Peyer's patch (tissue), 4 donors: ENCODE measurements around the gene ZNF776. TPM values are rescaled to one million over a fixed set of nuclear protein-coding genes. Genes with fewer than 3 reads are reported as not detected.
"Not testable (repeated sequence)": the region's sequence is repeated elsewhere in the genome, so short reads cannot be mapped to it uniquely, and the experiment has no call there.

ENCODE experiments used
- DNase-seq, 3 donors: peaks; one replicate each; pipeline ENCODE4 v3.0.0-alpha.2; 2017 to 2019
- H3K27ac ChIP-seq, 4 donors: fragments of 200-600 bp; sonication (generic); one replicate each; pipeline ENCODE4 v1.5.1; 2016 to 2019
- H3K27me3 ChIP-seq, 2 donors: fragments of 200-600 bp; sonication (generic); one replicate each; pipeline ENCODE4 v1.5.1; 2019
- H3K36me3 ChIP-seq, 3 donors: fragments of 200-600 bp; sonication (generic); one replicate each; pipeline ENCODE4 v1.5.1; 2016 to 2019
- H3K4me1 ChIP-seq, 4 donors: fragments of 200-600 bp; sonication (generic); one replicate each; pipeline ENCODE4 v1.5.1; 2016 to 2019
- H3K4me3 ChIP-seq, 4 donors: fragments of 200-600 bp; sonication (generic); 1 replicate in 3 of 4; 2 replicates in 1 of 4; pipeline ENCODE4 v1.5.1; 2016 to 2019; ENCODE audit warnings: mild to moderate bottlenecking in 1 of 4
- H3K9me3 ChIP-seq, 4 donors: fragments of 200-600 bp; sonication (generic); one replicate each; pipeline ENCODE4 v1.5.1; 2016 to 2019; ENCODE audit warnings: mild to moderate bottlenecking in 1 of 4
- POLR2A ChIP-seq, 2 donors: fragments of 450-650 bp; IDR thresholded peaks; one replicate each; pipeline ENCODE4 v1.5.1; 2017; ENCODE audit warnings: antibody characterized with exemption in 2 of 2, mild to moderate bottlenecking in 2 of 2, moderate library complexity in 2 of 2
- total RNA-seq, 4 donors: library from RNA; depleted of rRNA; stranded (reverse); fragments of >200 nt; gene quantifications; one replicate each; pipeline ENCODE4 v1.1.0, GENCODE V29; 2016
- TF ChIP-seq, protein P1 (sequence below), 6 experiments: fragments of 450-650 bp in 4 of 6; fragments of 200-600 bp in 2 of 6; sonication (generic) in 1 of 6; IDR thresholded peaks; one replicate each; pipeline ENCODE4 v1.5.1; 2017 to 2019; ENCODE audit warnings: antibody characterized with exemption in 6 of 6, mild to moderate bottlenecking in 3 of 6, moderate library complexity in 1 of 6

The ZNF776 gene
- total RNA-seq, 4 donors from 2014 or later, result 11.3 to 25.6 (median 15.8) TPM

GRCh38 chr19:57712222-57712621 lies 34.4 kb upstream of the ZNF776 start:
- Histone ChIP-seq H3K4me1 (no peaks in the 10 kb centered on the region), H3K4me3 (no peak overlapping the region), H3K27me3 (no peaks in the 10 kb centered on the region), H3K9me3 (peaks cover 0 to 38% (median 9%) of the 10 kb centered on the region in 4 donors), H3K36me3 (no peaks in the 10 kb centered on the region), H3K27ac (no peak overlapping the region)
- TF ChIP-seq POLR2A (IDR thresholded peaks at IDR 0.05), result no peak
- TF ChIP-seq, protein P1, sequence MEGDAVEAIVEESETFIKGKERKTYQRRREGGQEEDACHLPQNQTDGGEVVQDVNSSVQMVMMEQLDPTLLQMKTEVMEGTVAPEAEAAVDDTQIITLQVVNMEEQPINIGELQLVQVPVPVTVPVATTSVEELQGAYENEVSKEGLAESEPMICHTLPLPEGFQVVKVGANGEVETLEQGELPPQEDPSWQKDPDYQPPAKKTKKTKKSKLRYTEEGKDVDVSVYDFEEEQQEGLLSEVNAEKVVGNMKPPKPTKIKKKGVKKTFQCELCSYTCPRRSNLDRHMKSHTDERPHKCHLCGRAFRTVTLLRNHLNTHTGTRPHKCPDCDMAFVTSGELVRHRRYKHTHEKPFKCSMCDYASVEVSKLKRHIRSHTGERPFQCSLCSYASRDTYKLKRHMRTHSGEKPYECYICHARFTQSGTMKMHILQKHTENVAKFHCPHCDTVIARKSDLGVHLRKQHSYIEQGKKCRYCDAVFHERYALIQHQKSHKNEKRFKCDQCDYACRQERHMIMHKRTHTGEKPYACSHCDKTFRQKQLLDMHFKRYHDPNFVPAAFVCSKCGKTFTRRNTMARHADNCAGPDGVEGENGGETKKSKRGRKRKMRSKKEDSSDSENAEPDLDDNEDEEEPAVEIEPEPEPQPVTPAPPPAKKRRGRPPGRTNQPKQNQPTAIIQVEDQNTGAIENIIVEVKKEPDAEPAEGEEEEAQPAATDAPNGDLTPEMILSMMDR (IDR thresholded peaks at IDR 0.05), result no peak
- DNase-seq, result no peak

DNA sequence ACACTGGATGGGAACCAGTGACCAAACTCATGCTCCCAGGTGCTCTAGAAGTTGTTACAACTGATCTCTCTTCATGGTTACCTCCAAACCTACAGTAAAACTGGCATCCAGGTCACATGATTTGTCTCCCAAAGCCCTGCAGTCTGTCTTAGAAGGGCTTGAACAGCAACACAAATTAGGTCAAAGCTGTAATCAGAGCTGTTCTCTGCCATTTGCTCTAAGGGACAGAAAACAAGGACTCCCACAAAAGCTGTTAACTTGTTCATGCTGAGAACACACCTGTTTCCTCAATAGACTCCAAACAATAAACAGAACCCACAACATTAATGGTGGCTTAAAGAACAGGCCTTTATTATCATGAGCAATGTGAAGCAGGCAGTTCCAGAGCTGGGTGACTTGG lies 27.2 kb upstream of the ZNF776 start:
- H3K4me1 ChIP-seq, result no peaks in the 10 kb centered on the region
- DNase-seq, result no peak
- no peaks in the 10 kb centered on the region for H3K27me3 ChIP-seq
- H3K4me3 ChIP-seq, result no peak overlapping the region
- TF ChIP-seq, protein P1 (IDR thresholded peaks at IDR 0.05), result no peak
- no peak for TF ChIP-seq POLR2A (IDR thresholded peaks at IDR 0.05)
- no peak overlapping the region for H3K27ac ChIP-seq
- peaks cover 0 to 37% (median 6%) of the 10 kb centered on the region in 3 donors for H3K36me3 ChIP-seq
- peaks cover 0 to 46% (median 12%) of the 10 kb centered on the region in 4 donors for H3K9me3 ChIP-seq

- H3K4me1 ChIP-seq, result no peaks in the 10 kb centered on the region
- H3K27me3 ChIP-seq, result no peaks in the 10 kb centered on the region
- H3K9me3 ChIP-seq, result peaks cover 0 to 41% (median 12%) of the 10 kb centered on the region in 4 donors
- no peak overlapping the region for H3K27ac ChIP-seq
- H3K36me3 ChIP-seq, result peaks cover 0 to 37% (median 6%) of the 10 kb centered on the region in 3 donors
- H3K4me3 ChIP-seq, result no peak overlapping the region
- DNase-seq, result no peak
- TF ChIP-seq, protein P1 (IDR thresholded peaks at IDR 0.05), result no peak
- no peak for TF ChIP-seq POLR2A (IDR thresholded peaks at IDR 0.05)
Observed at GRCh38 chr19:57719901-57720519, 26.6 kb upstream of the ZNF776 start.

DNA sequence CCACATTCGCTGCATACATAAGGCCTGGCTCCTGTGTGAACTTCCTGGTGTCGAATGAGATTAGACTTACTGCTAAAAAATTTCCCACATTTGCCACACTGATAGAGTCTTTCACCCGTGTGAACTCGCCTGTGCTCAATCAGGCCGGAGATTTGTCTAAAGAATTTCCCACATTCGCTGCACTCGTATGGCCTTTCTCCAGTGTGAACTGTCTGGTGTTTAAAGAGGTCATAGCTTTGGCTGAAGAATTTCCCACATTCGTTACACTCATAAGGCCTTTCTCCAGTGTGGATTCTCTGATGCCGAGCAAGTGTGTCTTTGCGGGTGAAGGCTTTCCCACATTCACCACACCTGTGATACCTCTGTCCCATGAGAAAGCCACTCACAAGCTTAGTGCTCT lies 25.7 kb upstream of the ZNF776 start:
- H3K27ac ChIP-seq, result no peak overlapping the region
- no peaks in the 10 kb centered on the region for H3K4me1 ChIP-seq
- TF ChIP-seq, protein P1 (IDR thresholded peaks at IDR 0.05), result no peak
- no peak for TF ChIP-seq POLR2A (IDR thresholded peaks at IDR 0.05)
- no peak overlapping the region for H3K4me3 ChIP-seq
- no peaks in the 10 kb centered on the region for H3K27me3 ChIP-seq
- peaks cover 0 to 47% (median 12%) of the 10 kb centered on the region in 4 donors for H3K9me3 ChIP-seq
- DNase-seq, result no peak
- peaks cover 0 to 37% (median 6%) of the 10 kb centered on the region in 3 donors for H3K36me3 ChIP-seq

- H3K4me1 ChIP-seq, H3K27me3 ChIP-seq, H3K27ac ChIP-seq, H3K4me3 ChIP-seq, H3K36me3 ChIP-seq, H3K9me3 ChIP-seq: not testable (repeated sequence)
- peak in 2 of 3 donors; percentile 34 to 71 for DNase-seq
- TF ChIP-seq, protein P1 (IDR thresholded peaks at IDR 0.05), result peak in 5 of 6 experiments; percentile 31 to 65 (median 53)
Observed at GRCh38 chr19:57738320-57738719, 8.3 kb upstream of the ZNF776 start.

GRCh38 chr19:57738770-57739169 lies 7.8 kb upstream of the ZNF776 start:
- not testable (repeated sequence) for H3K36me3 ChIP-seq, H3K27me3 ChIP-seq, H3K27ac ChIP-seq, H3K4me3 ChIP-seq, DNase-seq, H3K4me1 ChIP-seq
- H3K9me3 ChIP-seq, result peaks cover 0 to 12% (median 0%) of the 10 kb centered on the region in 4 donors
